Astrocyte (in vitro differentiated cells and primary cell): ENCODE measurements around the gene KDM6B.

Experiments
- CTCF ChIP-seq: IDR thresholded peaks from 2 replicates; pipeline ENCODE4 v1.5.1; 2011; ENCODE audit warnings: low read depth, mild to moderate bottlenecking, inconsistent platforms, low read length, moderate library complexity; ENCODE audit not compliant: insufficient read depth
- EZH2 ChIP-seq: IDR thresholded peaks from 2 replicates; pipeline ENCODE4 v1.6.1; 2012; ENCODE audit warnings: mild to moderate bottlenecking, low read length, inconsistent platforms; ENCODE audit not compliant: insufficient read depth

GRCh38 chr17:7786866-7787265 lies 47.2 kb upstream of the KDM6B start:
- no peak for TF ChIP-seq CTCF
- no peak for TF ChIP-seq EZH2
